HG02610 (cell line): Measurements from ENCODE around the gene RNU6-9.

Experiments
- ATAC-seq: cut with Tn5 transposase; IDR thresholded peaks from one replicate; pipeline ENCODE4 v1.9.1; 2021; ENCODE audit warnings: mild to moderate bottlenecking, moderate library complexity; ENCODE audit not compliant: unreplicated experiment

The RNU6-9 gene

DNA sequence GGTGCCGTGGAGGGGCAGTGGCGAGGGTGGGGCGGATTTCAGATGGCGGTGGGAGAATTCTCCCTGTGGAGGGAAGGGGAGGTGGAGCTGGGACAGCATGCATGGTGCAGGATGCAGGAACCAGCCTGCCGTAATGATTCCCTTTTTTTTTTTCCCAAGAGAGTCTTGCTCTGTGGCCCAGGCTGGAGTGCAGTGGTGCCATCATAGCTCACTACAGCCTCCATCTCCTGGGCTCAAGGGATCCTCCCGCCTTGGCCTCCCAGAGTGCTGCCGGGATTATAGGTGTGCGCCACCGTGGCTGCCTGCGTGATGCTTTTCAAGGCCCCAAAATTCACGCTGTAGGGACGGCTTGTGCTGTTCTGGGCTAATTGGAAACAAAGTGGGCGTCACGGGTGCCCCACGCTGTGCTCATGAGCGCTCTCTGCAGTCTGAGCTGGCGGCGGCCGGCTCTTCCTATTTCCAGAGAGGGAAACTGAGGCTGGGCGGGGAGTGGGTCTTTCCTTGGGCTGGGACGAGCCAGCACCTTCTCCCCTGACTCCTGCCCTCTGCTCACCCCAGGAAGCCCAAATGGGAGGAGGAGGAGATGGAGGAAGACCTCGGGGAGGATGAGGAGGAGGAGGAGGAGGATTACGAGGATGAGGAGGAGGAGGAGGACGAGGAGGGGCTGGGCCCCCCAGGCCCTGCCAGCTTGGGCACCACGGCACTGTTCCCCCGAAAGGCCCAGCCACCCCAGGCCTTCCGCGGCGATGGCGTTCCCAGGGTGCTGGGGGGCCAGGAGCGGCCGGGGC lies 38.8 kb downstream of the RNU6-9 start:
- ATAC-seq: no peak

DNA sequence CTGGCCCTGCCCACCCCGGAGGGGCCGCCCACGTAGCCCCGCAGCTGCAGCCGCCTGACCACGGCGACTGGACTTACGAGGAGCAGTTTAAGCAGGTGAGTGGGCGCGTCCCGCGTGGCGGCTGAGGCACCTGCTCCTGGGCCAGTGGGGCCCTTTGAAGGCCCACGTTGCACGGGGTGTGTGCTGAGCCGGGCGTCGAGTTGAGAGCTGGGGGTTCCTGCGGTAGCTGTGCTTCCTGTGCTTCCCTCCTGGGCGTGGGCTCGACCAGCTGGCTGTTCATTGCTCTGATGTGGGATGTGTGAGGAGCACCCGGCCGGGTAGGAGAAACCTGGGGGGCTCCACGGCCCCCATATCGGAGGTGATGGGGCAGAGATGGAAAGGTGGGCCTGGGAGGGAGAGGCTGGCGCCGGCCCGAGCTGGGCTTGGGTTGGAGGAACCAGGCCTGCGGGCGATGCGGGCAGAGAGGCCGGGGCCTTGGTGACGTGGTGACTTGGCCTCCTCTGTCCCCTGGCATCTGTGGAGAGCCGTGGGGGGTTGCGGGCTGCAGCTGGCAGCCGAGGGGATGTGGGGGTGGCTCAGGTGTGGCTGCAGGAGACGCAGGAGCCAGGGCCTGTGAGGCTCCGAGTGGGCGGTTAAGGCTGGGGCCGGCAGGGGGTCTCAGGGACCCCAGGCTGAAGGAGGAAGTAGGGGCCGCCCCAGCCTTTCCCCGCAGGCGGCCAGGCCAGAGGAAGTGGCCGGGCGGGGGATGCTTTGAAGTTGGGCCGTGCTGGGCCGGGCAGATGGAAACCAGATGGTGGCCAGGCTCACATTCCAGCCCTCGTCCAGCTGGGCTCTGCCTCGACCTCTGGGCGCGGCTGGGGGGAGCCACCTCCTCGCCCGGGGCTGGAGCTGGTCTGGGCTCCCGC lies 39.6 kb downstream of the RNU6-9 start:
- no peak for ATAC-seq

DNA sequence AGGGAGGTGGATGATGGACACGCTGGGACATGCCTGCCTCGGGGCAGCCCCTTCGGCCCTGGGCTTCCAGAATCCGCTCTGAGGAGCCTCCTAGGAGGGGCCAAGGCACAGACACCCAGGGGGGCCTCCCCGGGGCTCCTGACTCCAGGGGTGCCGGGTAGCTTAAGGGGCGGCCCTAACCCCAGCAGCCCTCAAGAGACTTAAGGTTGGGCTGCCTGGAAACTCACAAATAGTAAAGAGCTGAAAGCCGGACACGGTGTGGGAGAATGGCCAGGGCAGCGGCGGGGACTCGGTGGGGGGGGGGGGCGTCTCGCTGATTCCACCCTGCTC lies 40.2 kb downstream of the RNU6-9 start:
- ATAC-seq: no peak

DNA sequence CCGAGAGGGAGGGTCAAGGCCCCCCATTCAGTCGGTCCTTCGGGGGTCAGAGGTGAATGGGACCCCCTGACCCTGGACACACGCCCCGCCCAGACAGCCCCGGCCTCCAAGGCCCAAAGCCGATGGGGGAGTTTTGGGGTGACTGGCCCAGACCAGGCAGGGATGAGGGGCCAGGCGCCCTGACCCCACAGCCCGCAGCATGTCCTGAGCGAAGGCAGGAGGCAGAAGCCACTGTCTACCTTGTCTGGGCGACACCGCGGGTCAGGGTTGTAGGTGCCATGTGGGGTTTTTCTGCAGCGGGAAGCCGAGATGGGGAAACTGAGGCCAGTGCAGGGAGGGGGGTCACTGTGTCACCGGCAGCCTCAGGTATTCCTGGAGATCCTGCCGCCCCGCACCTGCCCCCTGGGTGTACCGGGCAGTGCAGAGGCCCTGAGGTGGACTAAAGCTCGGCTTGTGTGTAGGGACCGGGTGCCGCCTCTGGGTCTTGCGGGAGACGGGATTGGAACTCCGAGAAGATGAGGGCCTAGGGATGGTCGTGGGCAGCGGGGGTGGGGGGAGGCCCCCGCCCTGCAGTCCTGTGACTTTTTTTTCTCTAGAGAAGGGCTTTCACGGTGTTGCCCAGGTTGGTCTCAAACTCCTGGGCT lies 41.0 kb downstream of the RNU6-9 start:
- ATAC-seq: no peak

DNA sequence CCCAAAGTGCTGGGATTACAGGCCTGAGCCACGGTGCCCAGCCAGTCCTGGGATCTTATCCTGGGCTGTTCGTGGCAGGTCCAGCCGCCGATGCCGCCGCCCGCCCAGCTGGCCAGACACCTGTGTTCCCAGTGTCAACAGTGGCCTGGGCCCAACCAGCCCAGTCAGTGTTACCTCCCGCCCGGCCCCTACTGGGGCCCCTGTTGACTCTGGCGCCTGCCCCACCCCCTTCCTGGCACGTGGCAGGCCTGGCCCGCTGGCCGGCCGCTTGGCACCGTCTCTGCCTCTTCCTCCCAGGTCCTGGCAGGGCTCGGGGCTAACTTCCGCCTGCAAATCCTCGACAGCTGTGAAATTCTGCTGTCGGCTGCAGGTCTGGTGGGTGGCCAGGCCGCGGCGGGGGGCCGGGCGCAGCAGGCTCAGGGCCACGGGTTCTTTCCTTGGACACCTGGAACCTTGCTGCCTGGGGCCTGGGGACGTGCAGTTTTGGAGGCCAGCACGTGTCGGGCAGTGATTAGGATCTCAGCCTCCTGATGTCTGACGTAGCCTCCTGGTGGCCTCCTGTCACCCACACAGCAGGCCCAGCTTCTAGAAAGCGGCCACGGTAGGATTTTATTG lies 41.7 kb downstream of the RNU6-9 start:
- ATAC-seq: no peak

DNA sequence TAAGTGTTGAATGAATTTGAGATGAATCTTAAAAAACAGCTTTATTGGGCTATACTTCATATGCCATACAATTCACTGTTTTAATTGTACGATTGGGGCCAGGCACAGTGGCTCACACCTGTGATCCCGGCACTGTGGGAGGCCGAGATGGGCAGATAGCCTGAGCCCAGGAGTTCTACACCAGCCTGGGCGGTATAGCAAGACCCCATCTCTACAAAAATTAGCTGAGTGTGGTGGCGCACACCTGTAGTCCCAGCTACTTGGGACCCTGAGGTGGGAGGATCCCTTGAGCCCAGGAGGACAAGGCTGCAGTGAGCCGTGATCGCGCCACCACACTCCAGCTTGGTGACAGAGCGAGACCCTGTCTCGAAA lies 42.9 kb downstream of the RNU6-9 start:
- no peak for ATAC-seq

DNA sequence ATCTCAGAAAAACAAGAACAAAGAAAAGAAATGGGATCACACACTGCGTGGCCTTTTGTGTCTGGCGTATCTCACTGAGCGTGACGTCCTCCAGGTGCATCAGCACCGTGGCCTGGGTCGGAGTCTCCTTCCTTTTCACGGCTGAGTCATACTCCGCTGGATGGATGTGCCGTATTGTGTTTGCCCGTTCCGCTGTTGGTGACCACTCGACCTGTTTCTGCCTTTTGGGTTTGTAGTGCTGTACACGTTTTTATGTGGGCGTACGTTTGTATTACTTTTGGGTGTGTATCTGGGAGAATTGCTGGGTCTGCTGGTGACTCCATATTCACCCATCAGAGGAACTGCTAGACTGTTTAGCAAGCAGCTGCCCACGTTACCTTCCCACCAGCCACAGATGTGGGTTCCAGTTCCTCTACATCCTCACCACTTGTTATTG lies 44.0 kb downstream of the RNU6-9 start:
- no peak for ATAC-seq

DNA sequence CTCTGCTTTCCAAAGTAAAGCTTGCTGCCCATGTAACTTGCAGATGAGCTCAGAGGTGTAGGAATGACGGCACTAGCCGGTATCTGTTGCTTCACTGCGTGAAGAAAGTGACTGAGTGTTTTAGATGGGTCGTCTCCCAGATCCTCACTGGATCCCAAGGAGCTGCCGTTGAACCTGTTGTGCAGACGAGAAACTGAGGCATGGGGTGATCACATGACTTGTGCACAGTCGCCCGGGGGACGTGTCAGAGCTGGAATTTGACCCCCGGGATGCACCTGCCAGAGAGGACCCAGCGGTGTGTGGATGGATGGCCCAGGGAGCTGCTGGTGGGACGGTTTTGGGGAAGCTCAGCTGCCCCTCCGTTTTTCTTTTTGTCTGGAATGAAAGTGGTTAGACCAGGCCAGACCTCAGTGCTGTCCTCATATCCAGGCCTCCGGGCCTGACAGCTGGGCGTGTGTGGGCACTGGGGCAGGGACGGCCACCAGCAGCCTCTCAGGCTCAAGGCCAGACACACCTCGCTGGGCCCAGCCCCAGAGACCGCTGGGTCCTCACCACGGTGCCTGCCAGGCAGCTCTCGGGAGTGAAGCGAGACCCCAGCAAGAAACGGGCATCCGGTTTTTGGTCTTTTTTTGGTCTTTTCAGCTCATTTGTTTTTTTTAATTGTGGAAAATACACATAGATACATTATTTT lies 45.1 kb downstream of the RNU6-9 start:
- no peak for ATAC-seq

DNA sequence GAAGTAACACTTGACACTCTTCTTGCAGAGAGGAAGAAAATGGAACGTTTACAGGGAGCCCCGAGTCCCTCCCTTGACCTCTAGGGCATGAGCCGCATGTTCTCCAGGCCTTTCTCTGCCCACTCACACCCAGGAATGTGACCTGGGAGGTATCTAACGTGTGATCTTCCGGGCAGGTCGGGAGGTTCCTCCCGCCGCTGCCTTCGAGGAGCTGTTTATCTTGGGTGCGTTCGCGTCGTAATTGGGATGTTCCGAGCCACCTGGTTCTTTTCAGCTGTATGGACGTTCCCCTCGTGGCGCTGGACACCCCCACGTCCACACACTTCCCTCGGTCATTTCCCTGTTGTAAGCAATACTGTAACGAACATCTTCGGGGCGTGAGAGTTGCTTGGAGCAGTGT lies 46.2 kb downstream of the RNU6-9 start:
- no peak for ATAC-seq

DNA sequence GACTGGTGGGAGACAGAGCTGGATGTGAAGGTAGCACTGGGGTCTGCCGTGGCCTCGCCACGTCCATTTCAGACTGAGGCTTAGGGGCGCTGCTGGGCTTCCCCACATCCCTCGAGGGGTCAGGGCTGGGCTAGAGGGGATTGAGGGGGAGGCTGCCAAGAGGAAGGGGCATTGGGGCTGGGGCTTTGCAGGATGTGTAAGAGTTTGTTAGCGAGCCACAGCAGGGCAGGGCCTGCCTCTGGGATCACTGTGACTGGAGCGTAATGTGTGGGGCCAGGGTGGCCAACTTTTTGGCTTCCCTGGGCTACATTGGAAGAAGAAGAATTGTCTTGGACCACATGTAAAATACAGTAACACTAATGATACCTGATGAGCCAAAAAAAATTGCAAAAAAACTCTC lies 46.6 kb downstream of the RNU6-9 start:
- no peak for ATAC-seq

DNA sequence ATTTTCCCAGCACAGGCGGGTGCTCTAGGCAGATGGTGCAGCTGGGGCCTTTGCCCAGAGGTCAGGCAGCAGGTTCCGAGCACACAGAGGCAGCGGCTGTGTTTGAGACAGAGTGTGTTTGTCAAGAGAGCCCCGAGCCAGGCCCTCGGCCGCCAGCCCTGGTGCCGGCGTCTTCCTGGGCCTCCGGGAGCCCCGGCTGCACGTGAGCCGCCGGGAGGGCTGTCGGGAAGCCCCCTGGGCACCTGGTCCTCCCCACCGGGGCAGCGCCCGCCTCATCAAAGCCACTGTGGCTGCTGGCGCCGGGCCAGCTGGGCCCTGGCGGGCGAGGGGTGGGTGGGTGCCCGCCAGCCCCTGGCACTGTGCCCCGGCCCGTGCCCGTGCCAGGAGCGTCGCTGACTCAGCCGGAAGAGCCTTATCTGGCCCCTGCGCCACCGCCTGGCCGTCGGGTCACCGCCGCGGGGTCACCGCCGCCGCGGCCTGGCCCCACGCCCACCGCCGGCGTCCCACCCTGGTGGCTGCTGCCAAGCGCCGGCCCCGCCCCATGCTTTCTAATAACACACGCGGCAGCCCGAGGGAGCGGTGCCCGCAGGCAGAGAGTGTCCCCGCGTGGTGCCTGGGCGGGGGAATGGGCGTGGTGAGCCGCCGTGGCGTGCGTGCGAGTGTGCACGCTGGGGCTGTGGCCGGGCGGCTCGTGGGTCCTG lies 47.5 kb downstream of the RNU6-9 start:
- no peak for ATAC-seq

DNA sequence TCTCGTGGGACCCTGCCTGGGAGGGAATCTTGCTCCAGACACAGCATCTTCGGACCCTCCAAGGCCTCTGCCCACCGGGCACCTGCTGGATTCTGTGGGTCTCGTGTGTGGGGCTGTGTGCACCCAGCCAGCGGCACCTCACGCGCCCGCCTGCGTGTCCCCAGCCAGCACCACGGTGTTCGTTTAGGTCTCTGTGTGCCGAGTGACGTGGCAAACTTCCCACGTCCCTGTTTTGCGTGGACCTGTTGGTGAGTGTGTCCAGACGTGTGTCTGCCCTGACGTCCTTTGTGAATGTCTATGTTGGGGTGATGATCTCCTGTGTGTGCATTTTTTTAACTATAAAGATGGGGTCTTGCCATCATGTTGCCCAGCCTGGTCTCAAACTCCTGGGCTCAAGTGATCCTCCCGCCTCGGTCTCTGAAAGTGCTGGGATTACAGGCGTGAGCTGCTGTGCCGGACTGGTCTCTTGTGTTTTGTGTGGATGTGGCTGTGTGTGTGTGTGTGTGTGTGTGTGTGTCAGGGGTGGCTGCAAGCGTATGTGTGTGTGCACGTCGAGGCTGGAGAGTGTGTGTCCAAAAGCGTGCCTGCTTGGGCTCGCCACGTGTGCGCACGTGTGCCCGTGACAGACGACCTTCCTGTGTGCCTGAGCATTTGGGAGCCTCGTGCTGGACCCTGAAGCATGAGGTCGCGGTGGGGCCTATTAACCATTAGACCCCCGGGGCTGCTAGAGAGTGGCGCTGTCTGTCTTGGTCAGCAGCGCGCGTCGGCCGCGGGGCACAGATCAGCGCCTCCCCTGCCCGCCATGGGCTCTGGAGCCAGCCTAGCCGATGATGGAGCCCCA lies 48.2 kb downstream of the RNU6-9 start:
- no peak for ATAC-seq

DNA sequence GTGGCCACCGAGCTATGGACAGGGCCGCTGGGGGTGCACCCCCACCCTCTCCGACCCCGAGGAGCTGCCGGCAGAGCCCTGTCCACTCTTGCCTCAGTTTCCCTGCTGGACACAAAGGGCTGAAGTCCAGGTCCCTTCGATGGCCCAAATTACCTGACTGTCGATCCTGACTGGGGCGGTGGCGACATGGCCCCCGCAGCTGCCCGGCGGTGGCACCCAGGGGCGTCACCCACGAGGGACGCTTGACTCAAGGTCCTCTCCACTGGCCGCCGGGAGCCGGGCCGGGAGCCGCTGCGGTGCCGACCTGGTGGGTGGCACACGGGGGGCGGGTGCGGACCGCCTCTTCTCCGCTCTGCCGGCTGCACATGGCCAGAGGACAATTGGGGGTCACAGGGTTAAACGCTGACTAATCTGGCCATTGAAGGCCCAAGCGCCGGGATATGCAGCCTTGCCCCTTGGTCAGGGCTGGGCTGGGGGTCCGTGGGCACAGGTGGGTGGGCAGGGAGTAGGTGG lies 48.9 kb downstream of the RNU6-9 start:
- no peak for ATAC-seq
